HG03432 (cell line): ENCODE measurements around the gene SOX11.
"Not testable (repeated sequence)": the region's sequence is repeated elsewhere in the genome, so short reads cannot be mapped to it uniquely, and the experiment has no call there.

Experiments used
- ATAC-seq: cut with Tn5 transposase; IDR thresholded peaks from one replicate; pipeline ENCODE4 v1.9.1; 2021; ENCODE audit warnings: mild to moderate bottlenecking, moderate library complexity; ENCODE audit not compliant: unreplicated experiment

SOX11 gene

GRCh38 chr2:5691985-5692529, at the start of gene SOX11:
Gene SOX11 (plus strand): TSS chr2:5692384. CDS start chr2:5692722, 338 bp downstream.
- ATAC-seq: no peak

- not testable (repeated sequence) for ATAC-seq
Observed at GRCh38 chr2:5652734-5653133, 39.5 kb upstream of the SOX11 start.

DNA sequence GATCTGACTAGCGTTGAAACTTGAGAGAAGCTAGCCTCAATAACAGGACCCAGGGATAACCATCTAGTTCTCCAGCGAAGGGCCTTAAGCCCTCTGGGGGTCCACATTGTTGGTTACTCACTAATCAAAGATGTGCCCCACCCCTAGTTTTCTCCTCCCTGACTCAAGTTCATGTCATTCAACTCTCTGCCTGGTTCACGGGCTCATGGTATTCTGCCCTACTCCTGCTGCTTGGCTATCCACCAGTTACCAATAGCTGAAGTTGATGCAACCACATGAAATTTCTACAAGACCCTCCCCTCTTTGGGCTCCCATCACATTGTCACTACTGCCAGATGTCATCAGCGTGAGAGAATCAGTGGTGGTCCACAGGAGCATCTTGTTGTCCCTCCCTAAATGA, 38.4 kb upstream of the SOX11 start:
- ATAC-seq: not testable (repeated sequence)

- no peak for ATAC-seq
Observed at GRCh38 chr2:5657231-5657630, 35.0 kb upstream of the SOX11 start.

- ATAC-seq: no peak
Observed at GRCh38 chr2:5660591-5660990, 31.6 kb upstream of the SOX11 start.

DNA sequence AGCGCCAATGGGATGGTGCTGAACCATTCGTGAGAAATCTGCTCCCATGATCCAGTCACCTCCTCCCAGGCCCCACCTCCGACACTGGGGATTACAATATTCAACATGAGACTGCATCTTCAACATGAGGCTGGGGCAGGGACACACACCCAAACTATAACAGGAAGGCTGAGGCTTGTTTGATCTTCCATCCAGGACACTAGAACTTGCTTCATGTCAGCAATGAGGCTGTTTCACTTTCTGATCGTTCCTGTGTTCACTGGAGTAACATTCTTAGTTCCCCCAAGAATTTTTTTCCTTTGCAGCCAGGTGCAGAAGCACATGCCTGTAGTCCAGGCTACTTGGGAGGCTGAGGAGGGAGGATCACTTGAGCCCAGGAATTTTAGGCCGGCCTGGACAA, 30.8 kb upstream of the SOX11 start:
- no peak for ATAC-seq

DNA sequence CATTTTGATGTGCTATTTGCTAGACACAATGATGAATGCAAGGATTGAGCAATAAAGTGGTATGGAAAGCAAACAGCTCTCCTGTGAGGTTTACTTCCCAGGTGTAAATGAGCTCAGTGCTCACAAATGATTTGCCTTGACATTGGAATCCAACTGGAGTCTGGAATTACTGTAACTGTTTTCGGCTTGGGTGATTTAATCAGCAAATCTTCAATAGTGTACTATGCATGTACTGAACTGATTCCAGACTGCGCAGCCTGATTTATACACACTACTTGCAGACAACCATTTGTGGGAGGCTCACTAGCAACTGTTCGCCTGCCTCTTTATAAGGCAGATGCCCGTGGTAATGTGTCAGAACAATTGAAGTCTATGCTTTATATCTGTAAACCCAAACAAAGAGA, 27.9 kb upstream of the SOX11 start:
- no peak for ATAC-seq

DNA sequence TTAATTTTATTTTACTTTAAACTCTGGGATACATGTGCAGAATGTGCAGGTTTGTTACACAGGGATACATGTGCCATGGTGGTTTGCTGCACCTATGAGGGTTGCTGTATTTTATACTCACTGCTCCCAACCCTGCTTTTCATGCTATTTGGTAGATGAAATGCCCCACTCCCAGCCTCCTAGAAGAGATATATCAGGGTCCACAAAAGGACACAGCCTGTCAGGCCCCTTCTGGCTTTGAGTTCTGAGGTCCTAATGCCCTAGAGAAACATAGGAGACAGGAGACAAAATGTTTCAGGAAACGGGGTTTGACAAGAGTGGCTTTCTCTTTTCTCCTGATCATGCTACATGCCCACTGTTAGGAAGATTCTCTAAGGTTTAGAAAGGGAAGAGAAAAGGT, 27.1 kb upstream of the SOX11 start:
- no peak for ATAC-seq

DNA sequence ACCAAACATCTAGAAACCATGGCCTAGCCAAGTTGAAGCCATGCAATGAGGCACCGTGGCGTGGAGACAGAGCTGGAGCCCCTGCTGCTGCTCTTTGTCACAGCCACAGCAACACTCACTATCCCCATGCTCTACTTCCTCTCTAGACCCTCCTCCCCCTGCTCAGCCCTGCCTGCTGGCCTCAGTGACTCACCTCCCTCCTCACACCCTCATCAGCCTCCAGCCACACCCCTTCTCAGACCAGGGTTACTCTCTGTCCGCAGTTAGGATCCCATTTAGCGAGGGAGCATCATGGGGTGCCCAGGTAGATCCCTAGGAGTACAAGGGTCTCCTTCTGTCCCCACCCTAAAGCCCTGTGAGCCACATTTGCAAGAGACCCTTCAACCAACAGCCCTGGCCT, 25.4 kb upstream of the SOX11 start:
- no peak for ATAC-seq

GRCh38 chr2:5667655-5668054, 24.5 kb upstream of the SOX11 start:
- not testable (repeated sequence) for ATAC-seq

DNA sequence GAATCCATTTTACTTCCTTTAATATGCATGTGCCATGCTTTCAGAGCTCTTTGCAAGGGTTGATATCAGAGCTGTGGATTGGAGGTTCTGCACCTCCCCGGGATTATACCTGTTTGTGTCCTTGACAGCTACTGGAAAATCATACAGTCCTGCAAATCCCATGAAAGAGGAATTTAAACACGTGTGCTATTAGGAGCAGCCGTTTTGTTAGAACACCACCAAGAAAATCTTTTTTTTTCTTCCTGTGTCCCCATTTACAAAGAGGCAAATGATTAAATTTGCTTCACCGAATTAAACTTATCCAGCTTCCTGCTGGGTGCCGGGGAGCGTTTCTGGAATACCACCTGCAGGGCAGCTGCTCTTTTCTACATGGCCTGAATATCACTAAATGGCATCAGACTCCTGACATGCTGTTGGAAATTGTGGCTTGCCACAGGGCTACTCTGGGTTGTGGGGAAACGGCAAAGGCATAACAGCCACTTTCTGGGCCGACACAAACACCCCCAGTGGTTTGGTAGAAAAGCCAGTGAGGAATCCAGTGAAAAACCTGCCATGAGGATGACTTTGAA, 23.4 kb upstream of the SOX11 start:
- no peak for ATAC-seq

- no peak for ATAC-seq
Observed at GRCh38 chr2:5672749-5673144, 19.4 kb upstream of the SOX11 start.

GRCh38 chr2:5673145-5674025, 18.8 kb upstream of the SOX11 start:
- ATAC-seq: no peak

DNA sequence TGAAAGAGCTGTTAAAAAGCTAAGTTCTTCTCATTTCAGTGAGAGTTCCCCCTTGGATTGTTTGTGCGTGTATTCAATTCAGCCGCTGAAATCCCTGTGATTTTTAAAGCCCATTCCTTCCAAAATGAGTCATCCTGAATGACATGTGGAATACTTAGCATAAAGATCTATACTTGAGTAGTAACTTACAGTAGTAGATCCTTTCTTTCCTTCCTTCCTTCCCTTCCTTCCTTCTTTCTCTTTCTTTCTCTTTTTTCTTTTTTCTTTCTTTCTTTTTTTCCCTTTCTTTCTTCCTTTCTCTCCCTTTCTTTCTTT, 18.2 kb upstream of the SOX11 start:
- ATAC-seq: no peak

DNA sequence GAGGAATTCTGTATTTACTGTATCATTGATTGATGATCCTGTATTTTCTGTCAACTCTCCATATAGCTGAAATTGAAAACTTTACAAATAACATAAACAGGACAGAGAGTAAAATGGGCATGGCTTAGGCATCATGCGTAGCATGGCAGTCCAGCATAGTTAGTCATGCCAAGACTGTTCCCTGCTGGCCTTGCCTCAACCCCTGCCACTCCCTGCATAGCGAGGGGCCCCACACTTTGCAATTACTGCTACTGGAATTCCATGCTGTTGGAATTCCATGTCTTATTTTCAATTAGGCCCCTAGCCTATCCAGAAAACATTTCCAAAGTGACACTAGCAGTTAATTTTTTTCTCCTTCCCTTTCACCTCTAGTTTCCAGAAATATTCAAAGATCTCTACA, 15.1 kb upstream of the SOX11 start:
- no peak for ATAC-seq

DNA sequence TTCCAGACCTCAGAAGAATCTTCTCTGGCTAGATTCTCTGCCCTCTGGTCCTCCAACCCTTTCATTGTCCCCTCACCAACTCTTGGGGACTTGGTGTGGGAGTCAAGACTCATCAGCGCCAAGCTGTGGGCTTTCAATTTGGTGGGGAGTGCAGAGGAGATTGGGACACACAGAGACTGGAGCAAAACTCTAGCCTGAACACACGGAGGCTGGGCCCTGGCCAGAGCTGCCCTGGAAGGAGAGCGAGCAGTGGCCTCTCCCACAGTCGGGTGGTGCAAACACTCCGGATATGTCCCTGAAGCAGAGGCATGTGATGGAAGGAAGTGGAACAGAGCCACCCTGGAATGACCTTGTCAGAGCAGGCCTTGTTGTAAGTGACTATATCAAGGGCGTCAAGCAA, 8.7 kb upstream of the SOX11 start:
- no peak for ATAC-seq

DNA sequence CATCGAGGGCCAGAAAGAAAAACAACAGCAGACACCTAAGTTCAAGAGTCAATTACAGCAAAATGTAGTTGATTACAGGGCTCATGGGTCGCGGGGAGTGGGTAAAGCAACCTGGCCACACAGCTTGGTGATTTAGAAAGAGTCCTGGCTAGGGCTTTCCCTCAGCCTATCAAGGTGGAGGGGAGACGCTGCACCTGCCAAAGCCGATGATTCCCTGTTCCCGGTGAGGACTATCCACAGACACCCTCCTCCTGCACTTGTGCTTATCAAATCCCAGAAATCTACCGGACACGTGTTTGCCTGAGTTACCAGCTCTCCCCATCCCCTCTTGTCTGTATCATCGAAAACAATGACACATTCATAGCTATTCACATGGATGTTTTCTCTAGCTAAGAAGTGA, 7.0 kb upstream of the SOX11 start:
- no peak for ATAC-seq

GRCh38 chr2:5686068-5686467, 6.1 kb upstream of the SOX11 start:
- no peak for ATAC-seq

DNA sequence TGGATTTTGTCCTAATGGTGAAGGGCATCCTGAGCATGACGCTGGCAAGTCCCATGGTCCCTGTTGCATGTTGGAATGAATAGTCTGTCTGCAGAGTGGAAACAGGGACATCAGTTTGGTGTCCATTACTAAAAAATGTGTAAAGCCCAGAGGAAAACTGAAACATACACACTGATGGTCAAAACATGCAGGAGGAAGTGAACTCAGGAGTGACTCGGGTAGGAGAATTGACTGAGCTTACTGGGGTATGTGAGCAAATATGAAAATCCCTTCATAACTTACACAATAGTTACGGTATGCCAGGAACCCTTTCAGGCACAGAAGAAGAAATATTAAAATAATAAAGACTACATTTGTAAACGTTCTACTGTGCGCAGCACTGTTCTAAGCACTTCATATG, 5.6 kb upstream of the SOX11 start:
- ATAC-seq: no peak

- ATAC-seq: no peak
Observed at GRCh38 chr2:5689750-5690149, 2.4 kb upstream of the SOX11 start.

DNA sequence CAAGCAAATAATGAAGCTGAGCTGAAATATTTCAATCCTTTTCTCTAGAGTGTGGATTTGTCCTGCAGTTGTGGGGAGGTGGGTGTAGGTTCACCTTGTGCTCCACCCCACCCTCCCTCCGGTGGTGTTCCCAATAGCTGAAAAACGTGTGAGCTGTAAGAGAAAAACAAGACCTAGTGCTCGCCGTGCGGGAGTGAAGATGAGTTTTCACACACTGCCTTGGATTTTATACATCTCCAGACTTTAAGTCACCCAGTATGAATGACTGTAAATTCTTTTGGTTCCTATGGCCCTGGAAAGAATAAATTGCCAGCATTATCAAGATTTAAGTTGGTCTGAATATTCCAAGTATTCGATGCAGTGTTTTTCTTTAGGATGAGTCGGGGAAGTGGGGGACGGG, 1.9 kb upstream of the SOX11 start:
- no peak for ATAC-seq

DNA sequence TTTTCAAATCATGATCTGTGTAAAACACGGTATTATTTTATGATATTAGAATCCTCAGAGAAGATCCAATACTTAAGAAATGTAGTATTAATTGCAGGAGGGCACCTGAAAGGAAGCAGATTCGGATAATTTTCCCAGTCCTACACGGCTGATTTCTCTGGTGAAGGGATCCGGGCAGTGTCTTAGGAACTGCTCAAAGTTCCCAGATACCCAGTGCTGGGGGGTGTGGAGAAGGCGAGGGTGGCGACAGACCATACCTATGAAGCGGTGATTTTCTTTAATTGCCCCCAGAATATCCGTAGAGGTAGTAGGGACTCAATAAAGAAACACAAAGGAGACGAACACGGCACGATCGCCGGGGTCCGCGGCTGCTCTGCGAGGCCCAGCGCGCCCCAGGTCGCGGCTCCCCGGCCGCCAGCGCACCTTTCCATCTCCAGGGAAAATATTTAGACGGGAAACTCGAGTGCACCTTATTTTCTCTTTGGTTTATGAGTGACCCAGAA, 1.4 kb upstream of the SOX11 start:
- no peak for ATAC-seq
